AG08395 (cell line): ENCODE results near the gene RNF220.
"Not testable (repeated sequence)": the region's sequence is repeated elsewhere in the genome, so short reads cannot be mapped to it uniquely, and the experiment has no call there.

Experiments used
- DNase-seq: peaks from one replicate; pipeline ENCODE4 v3.0.0; 2012; ENCODE audit warnings: mixed read lengths, low spot score

RNF220 gene

GRCh38 chr1:44496541-44497171 is 91.6 kb downstream of the RNF220 start:
- no peak for DNase-seq

GRCh38 chr1:44497422-44498170 is 92.5 kb downstream of the RNF220 start:
- DNase-seq: no peak

DNA sequence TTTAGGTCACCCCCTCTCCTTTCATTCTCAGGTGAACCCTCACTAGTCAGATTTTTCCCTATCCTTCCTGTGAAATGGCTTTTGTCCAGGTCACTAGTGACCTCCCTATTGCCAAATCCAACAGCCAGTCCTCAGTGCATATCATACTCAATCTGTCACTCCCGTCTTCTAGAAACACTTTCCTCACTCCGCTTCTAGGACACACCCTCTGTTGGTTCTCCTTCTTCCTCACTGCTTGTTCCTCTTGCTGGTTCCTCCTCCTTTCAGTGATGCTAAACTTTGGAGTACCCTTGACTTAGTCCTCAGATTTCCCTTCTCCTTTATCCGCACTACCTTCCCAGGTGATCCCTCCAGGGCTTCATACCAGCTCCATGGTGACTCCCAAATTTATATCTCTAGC is 94.3 kb downstream of the RNF220 start:
- DNase-seq: no peak

DNA sequence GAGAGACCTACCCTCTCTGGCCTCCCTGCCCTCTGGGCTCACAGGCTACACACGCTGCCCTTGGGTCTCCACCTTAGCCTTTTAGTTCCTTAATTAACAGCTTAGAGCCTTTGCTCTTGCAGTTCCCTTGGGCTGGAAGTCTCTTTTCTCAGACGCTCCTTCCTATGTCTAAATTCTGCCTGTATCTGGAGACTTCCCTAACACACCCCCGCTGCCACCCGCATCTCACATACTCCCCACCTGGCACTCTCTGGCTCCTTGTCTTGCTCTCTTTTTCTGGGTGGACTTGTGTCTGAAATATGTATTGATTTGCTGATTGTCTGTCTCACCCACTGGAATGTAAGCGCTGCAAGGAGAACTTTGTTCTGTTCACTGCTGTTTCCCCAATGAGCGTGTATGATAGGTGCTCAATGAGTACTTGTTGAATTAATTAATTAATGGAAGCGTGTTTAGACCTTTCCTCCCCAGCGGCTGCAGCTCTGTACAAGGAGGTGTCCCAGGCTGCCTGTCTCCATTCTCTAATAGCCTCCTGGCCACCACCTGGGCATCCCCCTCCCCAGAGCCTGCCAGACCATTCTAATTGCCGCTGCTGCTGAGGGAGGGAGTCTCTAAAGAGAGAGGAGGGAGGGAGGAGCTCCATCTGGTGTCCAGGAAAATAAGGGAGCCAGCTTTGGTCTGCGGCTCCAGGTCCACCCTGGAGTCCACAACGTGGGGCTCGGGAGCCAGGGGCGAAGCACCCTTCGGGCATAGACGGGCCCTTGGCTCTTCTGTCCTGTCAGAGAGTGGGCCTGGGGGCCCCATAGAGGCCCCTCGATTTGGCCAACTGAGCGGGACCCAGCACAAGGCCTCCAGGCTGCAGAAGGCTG is 95.4 kb downstream of the RNF220 start:
- peak; percentile 28 for DNase-seq

DNA sequence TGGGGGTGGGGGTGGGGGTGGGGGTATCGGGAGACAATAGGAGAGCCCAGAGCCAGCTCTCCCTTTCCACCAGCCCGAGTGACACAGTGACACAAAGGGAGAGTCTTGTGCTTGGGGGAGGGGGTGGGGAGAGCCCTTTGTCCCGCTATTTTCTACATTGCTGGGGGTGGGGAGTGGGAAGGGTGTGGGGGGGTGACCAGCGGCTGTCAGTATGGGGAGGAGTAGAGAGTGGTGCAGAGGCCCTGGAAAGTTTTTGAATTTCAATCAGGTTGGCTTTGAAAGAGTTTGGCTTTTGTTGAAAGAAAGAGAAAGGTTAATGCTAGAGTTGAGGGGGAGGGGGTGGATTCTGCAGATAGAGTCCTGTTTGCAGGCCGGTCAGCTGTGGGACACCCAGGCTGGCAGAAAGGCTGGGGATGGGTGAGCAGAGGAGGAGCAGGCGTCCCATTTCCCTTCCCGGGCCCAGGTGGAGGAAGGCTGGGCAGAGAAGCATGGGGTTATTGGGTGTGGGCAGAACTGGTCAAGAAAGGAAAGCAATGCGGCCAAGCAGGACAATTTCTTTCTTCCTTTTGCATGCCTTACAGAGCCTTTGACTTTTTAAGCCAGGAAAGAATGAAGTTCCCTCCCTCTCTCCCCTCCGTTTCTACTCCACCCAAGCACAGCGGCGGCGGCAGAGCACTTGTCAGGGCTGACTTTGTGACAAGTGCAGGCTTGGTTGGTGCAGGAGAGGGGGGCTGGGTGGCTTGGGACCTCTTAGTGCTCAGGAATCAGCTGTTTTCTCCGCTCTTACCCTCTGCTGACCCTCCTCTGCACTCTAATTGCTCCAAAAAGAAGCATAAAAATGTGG is 96.2 kb downstream of the RNF220 start:
- no peak for DNase-seq

GRCh38 chr1:44502823-44503222 is 97.8 kb downstream of the RNF220 start:
- DNase-seq: not testable (repeated sequence)

- DNase-seq: no peak
Measured at GRCh38 chr1:44503625-44504024, 98.6 kb downstream of the RNF220 start.

GRCh38 chr1:44505210-44505993 is 100.3 kb downstream of the RNF220 start:
- no peak for DNase-seq

- no peak for DNase-seq
Measured at GRCh38 chr1:44507490-44508396, 102.7 kb downstream of the RNF220 start.

GRCh38 chr1:44508397-44508745 is 103.3 kb downstream of the RNF220 start:
- DNase-seq: no peak

- DNase-seq: no peak
Measured at GRCh38 chr1:44511363-44511762, 106.3 kb downstream of the RNF220 start.

GRCh38 chr1:44511769-44512168 is 106.7 kb downstream of the RNF220 start:
- DNase-seq: no peak

GRCh38 chr1:44512313-44512885 is 107.3 kb downstream of the RNF220 start:
- no peak for DNase-seq

GRCh38 chr1:44513111-44513510 is 108.1 kb downstream of the RNF220 start:
- DNase-seq: no peak

- no peak for DNase-seq
Measured at GRCh38 chr1:44514673-44515072, 109.6 kb downstream of the RNF220 start.

DNA sequence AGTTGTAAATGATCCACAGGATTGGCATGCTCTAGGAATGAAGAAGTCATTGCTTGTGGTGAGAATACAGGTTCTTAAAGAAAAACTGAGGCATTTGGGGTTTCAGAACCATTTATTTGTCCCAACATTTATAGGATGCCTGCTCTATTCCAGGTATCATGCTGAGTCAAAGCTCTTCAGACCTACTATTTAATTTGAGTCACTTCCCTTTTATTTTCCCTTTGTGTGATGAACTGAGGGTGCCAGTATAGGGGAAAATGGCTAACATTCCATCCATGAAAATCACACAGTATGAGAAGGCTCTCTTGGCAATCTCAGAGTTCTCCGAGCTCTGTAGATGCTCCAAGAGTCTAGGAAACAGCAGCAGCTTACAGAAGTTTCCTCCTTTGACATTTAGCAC is 110.4 kb downstream of the RNF220 start:
- DNase-seq: peak; percentile 25

- DNase-seq: no peak
Measured at GRCh38 chr1:44519035-44519676, 114.1 kb downstream of the RNF220 start.

GRCh38 chr1:44521378-44522080 is 116.5 kb downstream of the RNF220 start:
- DNase-seq: no peak
